Liver (tissue), 9 donors: ENCODE measurements around the gene PLCG2. TPM values are rescaled to one million over a fixed set of nuclear protein-coding genes. Genes with fewer than 3 reads are reported as not detected.

Experiments used
- DNase-seq: peaks from one replicate; pipeline ENCODE4 v3.0.0-alpha.2; 2017; ENCODE audit warnings: low spot score
- H3K27ac ChIP-seq, 2 donors: one replicate each; pipeline ENCODE4 v1.7.0; 2013; ENCODE audit warnings: inconsistent platforms in 2 of 2, low read length in 2 of 2, control low read depth in 1 of 2, low read depth in 1 of 2, mild to moderate bottlenecking in 1 of 2
- H3K27me3 ChIP-seq, 4 donors: one replicate each; pipeline versions ENCODE4 v1.6.1 to v1.7.0; 2013; ENCODE audit warnings: low read length in 3 of 4, inconsistent platforms in 1 of 4, mild to moderate bottlenecking in 1 of 4, moderate library complexity in 1 of 4; ENCODE audit not compliant: control insufficient read depth in 4 of 4, insufficient read depth in 4 of 4
- H3K36me3 ChIP-seq, 4 donors: one replicate each; pipeline versions ENCODE4 v1.6.1 to v1.7.0; 2013; ENCODE audit warnings: low read length in 3 of 4, mild to moderate bottlenecking in 3 of 4, low read depth in 1 of 4, moderate library complexity in 1 of 4; ENCODE audit not compliant: control insufficient read depth in 4 of 4, insufficient read depth in 3 of 4
- H3K4me1 ChIP-seq, 4 donors: one replicate each; pipeline versions ENCODE4 v1.6.1 to v1.7.0; 2013; ENCODE audit warnings: low read length in 3 of 4, mild to moderate bottlenecking in 3 of 4, moderate library complexity in 1 of 4; ENCODE audit not compliant: control insufficient read depth in 4 of 4, insufficient read depth in 4 of 4
- H3K4me3 ChIP-seq, 3 donors: one replicate each; pipeline versions ENCODE4 v1.6.1 to v1.7.0; 2013; ENCODE audit warnings: low read length in 3 of 3, control low read depth in 1 of 3, low read depth in 1 of 3, mild to moderate bottlenecking in 1 of 3
- H3K9ac ChIP-seq, 2 donors: one replicate each; pipeline ENCODE4 v1.7.0; 2013; ENCODE audit warnings: low read length in 2 of 2, mild to moderate bottlenecking in 2 of 2, moderate library complexity in 2 of 2, control low read depth in 1 of 2, low read depth in 1 of 2
- H3K9me3 ChIP-seq, 4 donors: one replicate each; pipeline versions ENCODE4 v1.6.1 to v1.7.0; 2013; ENCODE audit warnings: low read length in 3 of 4; ENCODE audit not compliant: control insufficient read depth in 4 of 4
- EGR1 ChIP-seq, 2 donors: IDR thresholded peaks; 2 replicates each; pipeline ENCODE4 v1.6.1; 2016 to 2018; ENCODE audit warnings: antibody characterized with exemption in 2 of 2, low read depth in 2 of 2
- FOXA1 ChIP-seq: IDR thresholded peaks from 2 replicates; pipeline ENCODE4 v1.6.1; 2016; ENCODE audit warnings: antibody characterized with exemption
- FOXA2 ChIP-seq: IDR thresholded peaks from 2 replicates; pipeline ENCODE4 v1.6.1; 2016; ENCODE audit warnings: antibody characterized with exemption
- HNF4A ChIP-seq, 2 donors: conservative IDR thresholded peaks; 2 replicates each; pipeline ENCODE4 v1.6.1; 2016; ENCODE audit warnings: antibody characterized with exemption in 2 of 2, mild to moderate bottlenecking in 2 of 2
- HNF4G ChIP-seq: IDR thresholded peaks from 2 replicates; pipeline ENCODE4 v1.6.1; 2016; ENCODE audit warnings: antibody characterized with exemption
- JUND ChIP-seq, 2 donors: IDR thresholded peaks; 2 replicates each; pipeline ENCODE4 v1.6.1; 2016; ENCODE audit warnings: antibody characterized with exemption in 2 of 2
- NR2F2 ChIP-seq: IDR thresholded peaks from 2 replicates; pipeline ENCODE4 v1.6.1; 2016; ENCODE audit warnings: antibody characterized with exemption
- RAD21 ChIP-seq, 2 donors: IDR thresholded peaks; 2 replicates each; pipeline ENCODE4 v1.6.1; 2016; ENCODE audit warnings: antibody characterized with exemption in 2 of 2, mild to moderate bottlenecking in 2 of 2
- RXRA ChIP-seq, 2 donors: IDR thresholded peaks; 2 replicates each; pipeline ENCODE4 v1.6.1; 2017 to 2018; ENCODE audit warnings: antibody characterized with exemption in 2 of 2, mild to moderate bottlenecking in 1 of 2
- TAF1 ChIP-seq: conservative IDR thresholded peaks from 2 replicates; pipeline ENCODE4 v1.6.1; 2016; ENCODE audit warnings: antibody characterized with exemption, mild to moderate bottlenecking
- YY1 ChIP-seq: IDR thresholded peaks from 2 replicates; pipeline ENCODE4 v1.6.1; 2016; ENCODE audit warnings: antibody characterized with exemption, mild to moderate bottlenecking
- ZBTB33 ChIP-seq: IDR thresholded peaks from 2 replicates; pipeline ENCODE4 v1.6.1; 2016; ENCODE audit warnings: antibody characterized with exemption
- WGBS: extraction: QIAGEN DNeasy Blood & Tissue Kit; methylation state at CpG from one replicate; pipeline ENCODE4 v1.1.7; 2013; 5-methylcytosine and 5-hydroxymethylcytosine counted together
- polyA plus RNA-seq, 2 donors: library from polyadenylated mRNA; stranded (reverse) in 1 of 2; unstranded in 1 of 2; fragments of 200-250 nt in 1 of 2; fragments of >200 nt in 1 of 2; fragmentation: Nextera tagmentation in 1 of 2; extraction: Ambion mirVana in 1 of 2; gene quantifications; one replicate each; pipeline versions ENCODE4 v1.2.1 to v1.2.3, GENCODE V29; 2013 to 2015
- total RNA-seq, 2 donors: library from RNA; depleted of rRNA; stranded (reverse); fragments of >200 nt; gene quantifications; one replicate each; pipeline ENCODE4 v1.2.3, GENCODE V29; 2014
- donor health status: healthy.
- donor health status: healthy.
- donor health status: healthy.
- donor health status: healthy.
- donor health status: healthy.

Gene PLCG2
- total and polyA plus RNA-seq, 4 donors: 7.1 to 21.6 (median 15.8) TPM

- DNase-seq: no peak
- no peak overlapping the region for H3K9ac ChIP-seq
- no peaks in the 10 kb centered on the region for H3K36me3 ChIP-seq
- TF ChIP-seq NR2F2: no peak
- no peak for TF ChIP-seq TAF1
- TF ChIP-seq ZBTB33: no peak
- no peak overlapping the region for H3K4me3 ChIP-seq
- H3K27me3 ChIP-seq: no peaks in the 10 kb centered on the region
- WGBS: 90% methylated on average over 2 of the region's 2 CpGs
- no peaks in the 10 kb centered on the region for H3K4me1 ChIP-seq
- no peaks in the 10 kb centered on the region for H3K9me3 ChIP-seq
- H3K27ac ChIP-seq: no peak overlapping the region
Measured at GRCh38 chr16:81796035-81796434, 16.9 kb downstream of the PLCG2 start.

- no peak overlapping the region for H3K9ac ChIP-seq
- no peak overlapping the region for H3K4me3 ChIP-seq
- TF ChIP-seq JUND (IDR thresholded peaks at IDR 0.05): no peak
- WGBS: 89% methylated on average over 10 of the region's 10 CpGs
- no peaks in the 10 kb centered on the region for H3K36me3 ChIP-seq
- DNase-seq: no peak
- H3K27ac ChIP-seq: no peak overlapping the region
- H3K9me3 ChIP-seq: no peaks in the 10 kb centered on the region
- no peaks in the 10 kb centered on the region for H3K4me1 ChIP-seq
- H3K27me3 ChIP-seq: no peaks in the 10 kb centered on the region
Measured at GRCh38 chr16:81796583-81797346, 17.7 kb downstream of the PLCG2 start.

GRCh38 chr16:81797443-81797842 lies 18.4 kb downstream of the PLCG2 start:
- TF ChIP-seq RAD21 (IDR thresholded peaks at IDR 0.05) (no peak), RXRA (IDR thresholded peaks at IDR 0.05) (no peak), HNF4A (conservative IDR thresholded peaks at IDR 0.05) (no peak), ZBTB33 (no peak), EGR1 (IDR thresholded peaks at IDR 0.05; ENCODE audit: low read depth in 2 of 2) (no peak), FOXA1 (no peak), YY1 (no peak), FOXA2 (no peak), HNF4G (no peak), NR2F2 (no peak)
- Histone ChIP-seq H3K9me3 (no peaks in the 10 kb centered on the region), H3K4me1 (no peaks in the 10 kb centered on the region), H3K4me3 (no peak overlapping the region), H3K27ac (no peak overlapping the region), H3K36me3 (no peaks in the 10 kb centered on the region), H3K27me3 (no peaks in the 10 kb centered on the region), H3K9ac (no peak overlapping the region)
- WGBS: 71% methylated on average over 6 of the region's 6 CpGs
- DNase-seq: no peak
